Liver (tissue), 9 donors: Measurements from ENCODE around the gene MPRIP. TPM values are rescaled to one million over a fixed set of nuclear protein-coding genes. Genes with fewer than 3 reads are reported as not detected.

Experiments used
- DNase-seq: peaks from one replicate; pipeline ENCODE4 v3.0.0-alpha.2; 2017; ENCODE audit warnings: low spot score
- H3K27ac ChIP-seq, 2 donors: one replicate each; pipeline ENCODE4 v1.7.0; 2013; ENCODE audit warnings: inconsistent platforms in 2 of 2, low read length in 2 of 2, control low read depth in 1 of 2, low read depth in 1 of 2, mild to moderate bottlenecking in 1 of 2
- H3K27me3 ChIP-seq, 4 donors: one replicate each; pipeline versions ENCODE4 v1.6.1 to v1.7.0; 2013; ENCODE audit warnings: low read length in 3 of 4, inconsistent platforms in 1 of 4, mild to moderate bottlenecking in 1 of 4, moderate library complexity in 1 of 4; ENCODE audit not compliant: control insufficient read depth in 4 of 4, insufficient read depth in 4 of 4
- H3K36me3 ChIP-seq, 4 donors: one replicate each; pipeline versions ENCODE4 v1.6.1 to v1.7.0; 2013; ENCODE audit warnings: low read length in 3 of 4, mild to moderate bottlenecking in 3 of 4, low read depth in 1 of 4, moderate library complexity in 1 of 4; ENCODE audit not compliant: control insufficient read depth in 4 of 4, insufficient read depth in 3 of 4
- H3K4me1 ChIP-seq, 4 donors: one replicate each; pipeline versions ENCODE4 v1.6.1 to v1.7.0; 2013; ENCODE audit warnings: low read length in 3 of 4, mild to moderate bottlenecking in 3 of 4, moderate library complexity in 1 of 4; ENCODE audit not compliant: control insufficient read depth in 4 of 4, insufficient read depth in 4 of 4
- H3K4me3 ChIP-seq, 3 donors: one replicate each; pipeline versions ENCODE4 v1.6.1 to v1.7.0; 2013; ENCODE audit warnings: low read length in 3 of 3, control low read depth in 1 of 3, low read depth in 1 of 3, mild to moderate bottlenecking in 1 of 3
- H3K9ac ChIP-seq, 2 donors: one replicate each; pipeline ENCODE4 v1.7.0; 2013; ENCODE audit warnings: low read length in 2 of 2, mild to moderate bottlenecking in 2 of 2, moderate library complexity in 2 of 2, control low read depth in 1 of 2, low read depth in 1 of 2
- H3K9me3 ChIP-seq, 4 donors: one replicate each; pipeline versions ENCODE4 v1.6.1 to v1.7.0; 2013; ENCODE audit warnings: low read length in 3 of 4; ENCODE audit not compliant: control insufficient read depth in 4 of 4
- CTCF ChIP-seq: fragments of 150-350 bp; IDR thresholded peaks from 2 replicates; pipeline ENCODE4 v1.5.1; 2017; ENCODE audit warnings: improper control_type of control experiment, low read depth, low read length; ENCODE audit not compliant: missing input control
- EGR1 ChIP-seq, 2 donors: IDR thresholded peaks; 2 replicates each; pipeline ENCODE4 v1.6.1; 2016 to 2018; ENCODE audit warnings: antibody characterized with exemption in 2 of 2, low read depth in 2 of 2
- FOXA1 ChIP-seq: IDR thresholded peaks from 2 replicates; pipeline ENCODE4 v1.6.1; 2016; ENCODE audit warnings: antibody characterized with exemption
- FOXA2 ChIP-seq: IDR thresholded peaks from 2 replicates; pipeline ENCODE4 v1.6.1; 2016; ENCODE audit warnings: antibody characterized with exemption
- GABPA ChIP-seq, 2 donors: IDR thresholded peaks in 1 of 2; conservative IDR thresholded peaks in 1 of 2; 2 replicates each; pipeline ENCODE4 v1.6.1; 2016; ENCODE audit warnings: antibody characterized with exemption in 2 of 2, mild to moderate bottlenecking in 1 of 2, moderate library complexity in 1 of 2
- HNF4A ChIP-seq, 2 donors: conservative IDR thresholded peaks; 2 replicates each; pipeline ENCODE4 v1.6.1; 2016; ENCODE audit warnings: antibody characterized with exemption in 2 of 2, mild to moderate bottlenecking in 2 of 2
- HNF4G ChIP-seq: IDR thresholded peaks from 2 replicates; pipeline ENCODE4 v1.6.1; 2016; ENCODE audit warnings: antibody characterized with exemption
- JUND ChIP-seq, 2 donors: IDR thresholded peaks; 2 replicates each; pipeline ENCODE4 v1.6.1; 2016; ENCODE audit warnings: antibody characterized with exemption in 2 of 2
- NR2F2 ChIP-seq: IDR thresholded peaks from 2 replicates; pipeline ENCODE4 v1.6.1; 2016; ENCODE audit warnings: antibody characterized with exemption
- RAD21 ChIP-seq, 2 donors: IDR thresholded peaks; 2 replicates each; pipeline ENCODE4 v1.6.1; 2016; ENCODE audit warnings: antibody characterized with exemption in 2 of 2, mild to moderate bottlenecking in 2 of 2
- REST ChIP-seq: IDR thresholded peaks from 2 replicates; pipeline ENCODE4 v1.6.1; 2016; ENCODE audit warnings: antibody characterized with exemption, mild to moderate bottlenecking
- RXRA ChIP-seq, 2 donors: IDR thresholded peaks; 2 replicates each; pipeline ENCODE4 v1.6.1; 2017 to 2018; ENCODE audit warnings: antibody characterized with exemption in 2 of 2, mild to moderate bottlenecking in 1 of 2
- SP1 ChIP-seq: IDR thresholded peaks from 2 replicates; pipeline ENCODE4 v1.6.1; 2018; ENCODE audit warnings: antibody characterized with exemption, mild to moderate bottlenecking
- TAF1 ChIP-seq: conservative IDR thresholded peaks from 2 replicates; pipeline ENCODE4 v1.6.1; 2016; ENCODE audit warnings: antibody characterized with exemption, mild to moderate bottlenecking
- YY1 ChIP-seq: IDR thresholded peaks from 2 replicates; pipeline ENCODE4 v1.6.1; 2016; ENCODE audit warnings: antibody characterized with exemption, mild to moderate bottlenecking
- ZBTB33 ChIP-seq: IDR thresholded peaks from 2 replicates; pipeline ENCODE4 v1.6.1; 2016; ENCODE audit warnings: antibody characterized with exemption
- WGBS: extraction: QIAGEN DNeasy Blood & Tissue Kit; methylation state at CpG from one replicate; pipeline ENCODE4 v1.1.7; 2013; 5-methylcytosine and 5-hydroxymethylcytosine counted together
- polyA plus RNA-seq, 2 donors: library from polyadenylated mRNA; stranded (reverse) in 1 of 2; unstranded in 1 of 2; fragments of 200-250 nt in 1 of 2; fragments of >200 nt in 1 of 2; fragmentation: Nextera tagmentation in 1 of 2; extraction: Ambion mirVana in 1 of 2; gene quantifications; one replicate each; pipeline versions ENCODE4 v1.2.1 to v1.2.3, GENCODE V29; 2013 to 2015
- total RNA-seq, 2 donors: library from RNA; depleted of rRNA; stranded (reverse); fragments of >200 nt; gene quantifications; one replicate each; pipeline ENCODE4 v1.2.3, GENCODE V29; 2014
- TF ChIP-seq, protein P1 (sequence below): IDR thresholded peaks from 2 replicates; pipeline ENCODE4 v1.6.1; 2016; ENCODE audit warnings: antibody characterized with exemption
- TF ChIP-seq, protein P2 (sequence below): IDR thresholded peaks from 2 replicates; pipeline ENCODE4 v1.6.1; 2016; ENCODE audit warnings: antibody characterized with exemption
- donor health status: healthy.
- donor health status: healthy.
- donor health status: healthy.
- donor health status: healthy.
- donor health status: healthy.

Gene MPRIP
- total and polyA plus RNA-seq, 4 donors: 21.2 to 61.9 (median 34.7) TPM

DNA sequence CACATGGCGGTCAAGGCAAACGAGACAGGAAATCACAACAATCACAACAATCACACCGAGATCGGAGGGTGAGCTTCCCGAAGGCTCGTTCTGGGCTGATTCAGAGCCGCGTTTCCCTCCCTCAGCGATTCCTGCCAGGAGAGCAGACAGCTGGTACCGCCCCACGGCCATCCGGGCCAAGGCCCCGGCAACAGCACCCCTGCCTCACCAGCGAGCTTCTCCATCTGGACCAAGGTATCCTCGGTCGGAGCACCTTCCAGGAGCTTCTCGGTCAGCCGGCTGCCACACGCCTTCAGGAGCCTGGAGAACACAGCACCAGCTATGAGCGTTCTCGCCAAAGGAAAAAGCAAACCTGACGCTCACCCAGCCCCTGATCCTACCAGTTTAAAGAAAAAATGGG is 179.1 kb downstream of the MPRIP start:
- H3K9me3 ChIP-seq: no peaks in the 10 kb centered on the region
- H3K9ac ChIP-seq: no peak overlapping the region
- peaks cover 30 to 90% (median 75%) of the 10 kb centered on the region in 4 donors for H3K36me3 ChIP-seq
- WGBS: 97% methylated on average over 22 of the region's 22 CpGs
- no peak overlapping the region for H3K27ac ChIP-seq
- no peak for TF ChIP-seq HNF4A (conservative IDR thresholded peaks at IDR 0.05)
- no peak for TF ChIP-seq NR2F2
- no peak for TF ChIP-seq CTCF
- no peak for TF ChIP-seq TAF1
- TF ChIP-seq ZBTB33: no peak
- no peak for TF ChIP-seq REST
- TF ChIP-seq HNF4G: no peak
- TF ChIP-seq, protein P1, sequence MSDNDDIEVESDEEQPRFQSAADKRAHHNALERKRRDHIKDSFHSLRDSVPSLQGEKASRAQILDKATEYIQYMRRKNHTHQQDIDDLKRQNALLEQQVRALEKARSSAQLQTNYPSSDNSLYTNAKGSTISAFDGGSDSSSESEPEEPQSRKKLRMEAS: no peak
- TF ChIP-seq RAD21 (IDR thresholded peaks at IDR 0.05): no peak
- TF ChIP-seq YY1: no peak
- no peak for TF ChIP-seq JUND (IDR thresholded peaks at IDR 0.05)
- no peak for TF ChIP-seq FOXA1
- no peak for TF ChIP-seq EGR1 (IDR thresholded peaks at IDR 0.05; ENCODE audit: low read depth in 2 of 2)
- no peak for TF ChIP-seq GABPA (IDR thresholded peaks at IDR 0.05 in 1 of 2, conservative IDR thresholded peaks at IDR 0.05 in 1 of 2)
- TF ChIP-seq, protein P2, sequence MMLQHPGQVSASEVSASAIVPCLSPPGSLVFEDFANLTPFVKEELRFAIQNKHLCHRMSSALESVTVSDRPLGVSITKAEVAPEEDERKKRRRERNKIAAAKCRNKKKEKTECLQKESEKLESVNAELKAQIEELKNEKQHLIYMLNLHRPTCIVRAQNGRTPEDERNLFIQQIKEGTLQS: no peak
- TF ChIP-seq FOXA2: no peak
- TF ChIP-seq SP1: no peak
- H3K27me3 ChIP-seq: no peaks in the 10 kb centered on the region
- no peak overlapping the region for H3K4me3 ChIP-seq
- H3K4me1 ChIP-seq: no peaks in the 10 kb centered on the region
- DNase-seq: no peak

- Histone ChIP-seq H3K27ac (no peak overlapping the region), H3K36me3 (peaks cover 24 to 87% (median 68%) of the 10 kb centered on the region in 4 donors), H3K9ac (no peak overlapping the region), H3K9me3 (no peaks in the 10 kb centered on the region), H3K27me3 (no peaks in the 10 kb centered on the region), H3K4me1 (peaks cover 5 to 10% (median 10%) of the 10 kb centered on the region in 4 donors), H3K4me3 (no peak overlapping the region)
- DNase-seq: no peak
- WGBS: 95% methylated on average over 16 of the region's 16 CpGs
- TF ChIP-seq, protein P1: no peak
- no peak for TF ChIP-seq FOXA2
- no peak for TF ChIP-seq RXRA (IDR thresholded peaks at IDR 0.05)
- no peak for TF ChIP-seq YY1
- TF ChIP-seq, protein P2: no peak
- no peak for TF ChIP-seq TAF1
- no peak for TF ChIP-seq GABPA (IDR thresholded peaks at IDR 0.05 in 1 of 2, conservative IDR thresholded peaks at IDR 0.05 in 1 of 2)
- TF ChIP-seq HNF4A (conservative IDR thresholded peaks at IDR 0.05): no peak
- no peak for TF ChIP-seq REST
- no peak for TF ChIP-seq JUND (IDR thresholded peaks at IDR 0.05)
- TF ChIP-seq NR2F2: no peak
Measured at GRCh38 chr17:17223736-17224135, 181.5 kb downstream of the MPRIP start.
